SK-N-SH (cell line): ENCODE data around the gene B3GAT3. TPM values are rescaled to one million over a fixed set of nuclear protein-coding genes. Genes with fewer than 3 reads are reported as not detected.

ENCODE experiments used
- CTCF ChIA-PET: fragments of 300-600, 350-600 bp; formaldehyde crosslinking; extraction: SDS; loops from one replicate; lab custom pipeline; 2021; lab: Yijun Ruan, JAX
- POLR2A ChIA-PET: fragments of 350-600 bp; sonication (Branson Sonifier 250); formaldehyde crosslinking; extraction: SDS; loops from one replicate; lab custom pipeline; 2020; ENCODE audit warnings: antibody characterized with exemption, inconsistent platforms; lab: Yijun Ruan, JAX
- DNase-seq: peaks from one replicate; pipeline ENCODE4 v3.0.0; 2012
- H2AFZ ChIP-seq: fragments of 200-600 bp; sonication (generic); 2 replicates; pipeline ENCODE4 v1.8.1; 2016; ENCODE audit warnings: antibody characterized with exemption, mild to moderate bottlenecking, low read depth
- H3F3A ChIP-seq: fragments of 200-600 bp; sonication (generic); replicated peaks from 2 replicates; pipeline ENCODE3; 2016; ENCODE audit warnings: antibody characterized with exemption, mild to moderate bottlenecking; ENCODE audit not compliant: insufficient read depth
- H3K27ac ChIP-seq, 2 experiments: fragments of 200-500 bp in 1 of 2; fragments of 200-600 bp in 1 of 2; sonication (Bioruptor generic) in 1 of 2; sonication (generic), shearing (Covaris generic) in 1 of 2; 2 replicates each; pipeline versions ENCODE4 v1.5.1 to v1.6.1; 2014 to 2016; ENCODE audit warnings: low read depth in 2 of 2, inconsistent platforms in 1 of 2, low read length in 1 of 2, mild to moderate bottlenecking in 1 of 2, mixed read lengths in 1 of 2
- H3K27me3 ChIP-seq: fragments of 200-600 bp; sonication (generic), shearing (Covaris generic); 2 replicates; pipeline ENCODE4 v1.6.1; 2016; ENCODE audit warnings: mixed run types; ENCODE audit not compliant: insufficient read depth
- H3K36me3 ChIP-seq, 2 experiments: fragments of 200-500 bp in 1 of 2; fragments of 200-600 bp in 1 of 2; sonication (Bioruptor generic) in 1 of 2; sonication (generic) in 1 of 2; replicated peaks in 1 of 2; 2 replicates each; pipeline versions ENCODE3 to v1.5.1; 2014 to 2016; ENCODE audit warnings: low read length in 1 of 2, mild to moderate bottlenecking in 1 of 2; ENCODE audit not compliant: insufficient read depth in 2 of 2, control insufficient read depth in 1 of 2
- H3K4me1 ChIP-seq, 2 experiments: fragments of 200-500 bp in 1 of 2; fragments of 200-600 bp in 1 of 2; sonication (Bioruptor generic) in 1 of 2; sonication (generic), shearing (Covaris generic) in 1 of 2; 2 replicates each; pipeline versions ENCODE4 v1.5.1 to v1.6.1; 2014 to 2016; ENCODE audit warnings: low read depth in 1 of 2, low read length in 1 of 2, mixed run types in 1 of 2; ENCODE audit not compliant: insufficient read depth in 2 of 2, control insufficient read depth in 1 of 2
- H3K4me2 ChIP-seq: fragments of 200-600 bp; sonication (generic), shearing (Covaris generic); 2 replicates; pipeline ENCODE4 v1.6.1; 2017; ENCODE audit warnings: mixed run types
- H3K4me3 ChIP-seq, 2 experiments: fragments of 200-500 bp in 1 of 2; fragments of 200-600 bp in 1 of 2; sonication (Bioruptor generic) in 1 of 2; sonication (generic), shearing (Covaris generic) in 1 of 2; 2 replicates each; pipeline versions ENCODE4 v1.5.1 to v1.8.1; 2014 to 2016; ENCODE audit warnings: low read depth in 2 of 2, inconsistent platforms in 1 of 2, low read length in 1 of 2, mild to moderate bottlenecking in 1 of 2, mixed read lengths in 1 of 2, moderate library complexity in 1 of 2
- H3K79me2 ChIP-seq: fragments of 200-600 bp; sonication (generic); 2 replicates; pipeline ENCODE4 v1.8.1; 2017; ENCODE audit warnings: mild to moderate bottlenecking; ENCODE audit not compliant: insufficient read depth
- H3K9ac ChIP-seq: fragments of 200-600 bp; sonication (generic); 2 replicates; pipeline ENCODE4 v1.6.1; 2017; ENCODE audit warnings: mixed run types
- H3K9me2 ChIP-seq: fragments of 200-600 bp; sonication (generic); 2 replicates; pipeline ENCODE4 v1.6.1; 2017; ENCODE audit warnings: mixed run types
- H3K9me3 ChIP-seq: fragments of 200-600 bp; sonication (generic); 2 replicates; pipeline ENCODE4 v1.6.1; 2017; ENCODE audit warnings: mixed run types, mild to moderate bottlenecking, moderate library complexity
- H4K20me1 ChIP-seq: fragments of 200-600 bp; sonication (generic); 2 replicates; pipeline ENCODE4 v1.6.1; 2017; ENCODE audit warnings: mild to moderate bottlenecking, mixed run types; ENCODE audit not compliant: insufficient read depth
- FOSL2 ChIP-seq: IDR thresholded peaks from 2 replicates; pipeline ENCODE4 v1.4.0; 2012; ENCODE audit warnings: low read depth, mild to moderate bottlenecking, moderate library complexity, borderline replicate concordance
- FOXJ3 ChIP-seq: sonication (generic); formaldehyde crosslinking; IDR thresholded peaks from 2 replicates; pipeline ENCODE4 v1.5.1; 2020; ENCODE audit warnings: mild to moderate bottlenecking, missing genetic modification reagents
- FOXM1 ChIP-seq: IDR thresholded peaks from 2 replicates; pipeline ENCODE4 v1.4.0; 2012; ENCODE audit warnings: low read depth, mild to moderate bottlenecking
- GABPA ChIP-seq: IDR thresholded peaks from 2 replicates; pipeline ENCODE4 v1.4.0; 2012; ENCODE audit warnings: low read depth, mild to moderate bottlenecking
- NFIC ChIP-seq: IDR thresholded peaks from 2 replicates; pipeline ENCODE4 v1.4.0; 2012; ENCODE audit warnings: borderline replicate concordance
- POLR2AphosphoS5 ChIP-seq: IDR thresholded peaks from 2 replicates; pipeline ENCODE4 v1.6.1; 2012; ENCODE audit warnings: low read depth, low read length
- RAD21 ChIP-seq: IDR thresholded peaks from 2 replicates; pipeline ENCODE4 v1.6.1; 2012; ENCODE audit warnings: mild to moderate bottlenecking, low read length
- WGBS: methylation state at CpG from one replicate; pipeline ENCODE4 v1.1.6; 2017; ENCODE audit warnings: low lambda C conversion rate; 5-methylcytosine and 5-hydroxymethylcytosine counted together
- polyA plus RNA-seq, 3 experiments: library from polyadenylated mRNA; depleted of rRNA; stranded (reverse); fragments of >200 nt; gene quantifications; 2 replicates each; pipeline ENCODE4 v1.2.3, GENCODE V29; 2012
- TF ChIP-seq, protein P1 (sequence below): fragments of 200-600 bp; sonication (generic); IDR thresholded peaks from 2 replicates; pipeline ENCODE4 v1.6.1; 2017; ENCODE audit warnings: antibody characterized with exemption, mild to moderate bottlenecking, moderate library complexity
- TF ChIP-seq, protein P2 (sequence below): IDR thresholded peaks from 2 replicates; pipeline ENCODE4 v1.4.0; 2012; ENCODE audit warnings: low read depth, borderline replicate concordance
- TF ChIP-seq, protein P3 (sequence below): IDR thresholded peaks from 2 replicates; pipeline ENCODE4 v1.4.0; 2012; ENCODE audit warnings: low read depth, borderline replicate concordance
- TF ChIP-seq, protein P4 (sequence below): fragments of 150-350 bp; IDR thresholded peaks from 2 replicates; pipeline ENCODE4 v1.6.1; 2016; ENCODE audit warnings: mild to moderate bottlenecking, low read depth, low read length
- TF ChIP-seq, protein P5 (sequence below): IDR thresholded peaks from 2 replicates; pipeline ENCODE4 v1.4.0; 2012; ENCODE audit warnings: low read depth

Gene B3GAT3
- polyA plus RNA-seq, 1 of the 3 experiments (the other 2 are of a cell fraction): 104 TPM

DNA sequence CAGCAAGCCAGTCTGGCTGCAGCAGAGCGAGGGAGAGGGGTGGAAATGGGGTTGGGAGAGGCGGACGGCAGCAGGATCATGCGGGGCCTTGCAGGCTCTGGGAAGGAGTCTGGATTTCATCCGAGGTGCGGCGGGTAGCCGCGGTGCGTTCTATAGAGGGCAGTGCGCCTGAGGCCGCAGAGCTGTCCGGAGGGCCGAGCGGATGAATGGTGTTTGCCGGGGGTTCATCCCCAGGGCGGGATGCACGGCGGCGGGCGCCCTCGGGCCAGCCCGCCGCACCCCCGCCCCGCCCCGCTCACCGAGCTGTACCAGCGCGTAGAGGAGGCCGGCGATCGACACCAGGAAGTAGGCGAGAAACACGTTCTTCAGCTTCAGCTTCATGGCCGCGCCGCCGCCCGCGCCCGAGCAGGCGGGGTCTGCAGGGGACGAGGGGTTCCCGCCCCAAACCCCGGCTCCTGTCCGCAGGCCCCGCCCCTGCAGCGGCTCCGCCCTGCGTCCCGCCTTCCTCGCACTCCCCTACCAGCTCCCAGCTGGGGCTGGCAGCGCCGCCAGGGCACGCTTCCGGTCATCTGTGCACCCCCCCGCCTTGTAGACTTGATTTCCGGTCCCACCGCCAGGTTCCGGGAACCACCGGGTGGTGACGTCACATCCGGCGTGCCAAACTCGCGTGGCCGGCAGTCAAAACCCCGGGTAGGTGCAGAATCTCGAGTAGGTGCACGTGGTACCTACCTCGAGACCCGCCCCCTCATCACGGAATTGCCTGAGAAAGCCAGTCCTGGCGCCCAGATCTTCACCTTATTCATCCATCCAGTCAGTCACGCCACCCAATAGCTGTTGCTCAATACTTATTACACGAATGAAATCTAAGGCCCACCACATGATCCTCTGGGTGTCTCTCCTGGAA, at the start of gene B3GAT3 (continued):
- TF ChIP-seq, protein P1, sequence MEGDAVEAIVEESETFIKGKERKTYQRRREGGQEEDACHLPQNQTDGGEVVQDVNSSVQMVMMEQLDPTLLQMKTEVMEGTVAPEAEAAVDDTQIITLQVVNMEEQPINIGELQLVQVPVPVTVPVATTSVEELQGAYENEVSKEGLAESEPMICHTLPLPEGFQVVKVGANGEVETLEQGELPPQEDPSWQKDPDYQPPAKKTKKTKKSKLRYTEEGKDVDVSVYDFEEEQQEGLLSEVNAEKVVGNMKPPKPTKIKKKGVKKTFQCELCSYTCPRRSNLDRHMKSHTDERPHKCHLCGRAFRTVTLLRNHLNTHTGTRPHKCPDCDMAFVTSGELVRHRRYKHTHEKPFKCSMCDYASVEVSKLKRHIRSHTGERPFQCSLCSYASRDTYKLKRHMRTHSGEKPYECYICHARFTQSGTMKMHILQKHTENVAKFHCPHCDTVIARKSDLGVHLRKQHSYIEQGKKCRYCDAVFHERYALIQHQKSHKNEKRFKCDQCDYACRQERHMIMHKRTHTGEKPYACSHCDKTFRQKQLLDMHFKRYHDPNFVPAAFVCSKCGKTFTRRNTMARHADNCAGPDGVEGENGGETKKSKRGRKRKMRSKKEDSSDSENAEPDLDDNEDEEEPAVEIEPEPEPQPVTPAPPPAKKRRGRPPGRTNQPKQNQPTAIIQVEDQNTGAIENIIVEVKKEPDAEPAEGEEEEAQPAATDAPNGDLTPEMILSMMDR: 0 out of 2 replicates have a peak, but pooled peaks have one; percentile 6
- TF ChIP-seq, protein P2, sequence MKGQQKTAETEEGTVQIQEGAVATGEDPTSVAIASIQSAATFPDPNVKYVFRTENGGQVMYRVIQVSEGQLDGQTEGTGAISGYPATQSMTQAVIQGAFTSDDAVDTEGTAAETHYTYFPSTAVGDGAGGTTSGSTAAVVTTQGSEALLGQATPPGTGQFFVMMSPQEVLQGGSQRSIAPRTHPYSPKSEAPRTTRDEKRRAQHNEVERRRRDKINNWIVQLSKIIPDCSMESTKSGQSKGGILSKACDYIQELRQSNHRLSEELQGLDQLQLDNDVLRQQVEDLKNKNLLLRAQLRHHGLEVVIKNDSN: peak; percentile 79
- TF ChIP-seq, protein P3, sequence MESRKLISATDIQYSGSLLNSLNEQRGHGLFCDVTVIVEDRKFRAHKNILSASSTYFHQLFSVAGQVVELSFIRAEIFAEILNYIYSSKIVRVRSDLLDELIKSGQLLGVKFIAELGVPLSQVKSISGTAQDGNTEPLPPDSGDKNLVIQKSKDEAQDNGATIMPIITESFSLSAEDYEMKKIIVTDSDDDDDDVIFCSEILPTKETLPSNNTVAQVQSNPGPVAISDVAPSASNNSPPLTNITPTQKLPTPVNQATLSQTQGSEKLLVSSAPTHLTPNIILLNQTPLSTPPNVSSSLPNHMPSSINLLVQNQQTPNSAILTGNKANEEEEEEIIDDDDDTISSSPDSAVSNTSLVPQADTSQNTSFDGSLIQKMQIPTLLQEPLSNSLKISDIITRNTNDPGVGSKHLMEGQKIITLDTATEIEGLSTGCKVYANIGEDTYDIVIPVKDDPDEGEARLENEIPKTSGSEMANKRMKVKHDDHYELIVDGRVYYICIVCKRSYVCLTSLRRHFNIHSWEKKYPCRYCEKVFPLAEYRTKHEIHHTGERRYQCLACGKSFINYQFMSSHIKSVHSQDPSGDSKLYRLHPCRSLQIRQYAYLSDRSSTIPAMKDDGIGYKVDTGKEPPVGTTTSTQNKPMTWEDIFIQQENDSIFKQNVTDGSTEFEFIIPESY: peak; percentile 76
- no peak for TF ChIP-seq FOXM1
- TF ChIP-seq NFIC: peak; percentile 25
- TF ChIP-seq, protein P4, sequence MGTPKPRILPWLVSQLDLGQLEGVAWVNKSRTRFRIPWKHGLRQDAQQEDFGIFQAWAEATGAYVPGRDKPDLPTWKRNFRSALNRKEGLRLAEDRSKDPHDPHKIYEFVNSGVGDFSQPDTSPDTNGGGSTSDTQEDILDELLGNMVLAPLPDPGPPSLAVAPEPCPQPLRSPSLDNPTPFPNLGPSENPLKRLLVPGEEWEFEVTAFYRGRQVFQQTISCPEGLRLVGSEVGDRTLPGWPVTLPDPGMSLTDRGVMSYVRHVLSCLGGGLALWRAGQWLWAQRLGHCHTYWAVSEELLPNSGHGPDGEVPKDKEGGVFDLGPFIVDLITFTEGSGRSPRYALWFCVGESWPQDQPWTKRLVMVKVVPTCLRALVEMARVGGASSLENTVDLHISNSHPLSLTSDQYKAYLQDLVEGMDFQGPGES: no peak
- peak; percentile 84 for TF ChIP-seq POLR2AphosphoS5
- TF ChIP-seq FOSL2: peak; percentile 10; the same call in 1 of the 2 replicates
- TF ChIP-seq GABPA: peak; percentile 97
- TF ChIP-seq, all 33 proteins: peak for 18

DNA sequence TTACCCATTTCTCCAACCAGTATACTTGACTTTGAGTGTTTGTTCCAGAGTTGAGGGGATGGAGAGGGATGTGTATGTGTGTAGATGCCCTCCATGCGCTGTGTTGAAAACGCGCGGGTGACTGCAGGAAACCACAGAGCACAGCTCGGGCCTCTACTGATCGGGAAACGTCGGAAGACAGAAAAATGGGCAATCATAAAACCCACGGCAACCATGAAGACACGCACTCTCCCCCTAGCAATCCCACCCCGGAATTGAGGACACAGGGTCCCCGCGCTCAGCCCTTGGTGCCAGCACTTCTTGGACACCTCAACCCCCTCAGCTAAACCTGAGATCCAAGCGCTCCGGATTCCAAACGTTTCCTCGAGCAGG, 49.4 kb upstream of the B3GAT3 start:
- ChIA-PET POLR2A (interaction anchor here (0.7 to 1.9 kb wide), 18 partner anchors 8 to 170 kb away, joined by 3 to 16 read pairs (median 6); partner anchors contain the start of genes B3GAT3, EEF1G, GANAB and HNRNPUL2), CTCF (interaction anchor here (1.0 to 2.0 kb wide), 6 partner anchors 10 to 290 kb away, joined by 3 to 8 read pairs (median 6); partner anchors contain the start of gene EML3)
- H3K36me3 ChIP-seq: peaks cover 15 to 23% of the 10 kb centered on the region in 2 experiments
- peaks cover 25 to 28% of the 10 kb centered on the region in 2 experiments; a peak in 3 of 4 replicates for H3K4me1 ChIP-seq
- H3K9ac ChIP-seq: peak overlapping the region; percentile 81
- DNase-seq: no peak
- H3K9me2 ChIP-seq: no peaks in the 10 kb centered on the region
- H3K27me3 ChIP-seq: no peaks in the 10 kb centered on the region
- peak overlapping the region; percentile 80 to 94 for H3K27ac ChIP-seq
- H4K20me1 ChIP-seq: no peaks in the 10 kb centered on the region
- 10% methylated on average over 8 of the region's 17 CpGs for WGBS
- peaks cover 78% of the 10 kb centered on the region for H3K79me2 ChIP-seq
- TF ChIP-seq RAD21 (no peak), FOXJ3 (CRISPR knock-in tag) (no peak)
- TF ChIP-seq, protein P5, sequence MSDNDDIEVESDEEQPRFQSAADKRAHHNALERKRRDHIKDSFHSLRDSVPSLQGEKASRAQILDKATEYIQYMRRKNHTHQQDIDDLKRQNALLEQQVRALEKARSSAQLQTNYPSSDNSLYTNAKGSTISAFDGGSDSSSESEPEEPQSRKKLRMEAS: no peak
- TF ChIP-seq, protein P4: no peak
- H3F3A ChIP-seq: peaks cover 41% of the 10 kb centered on the region
- peak overlapping the region; percentile 97 for H3K4me2 ChIP-seq
- peak overlapping the region; percentile 85 for H2AFZ ChIP-seq
- no peaks in the 10 kb centered on the region for H3K9me3 ChIP-seq
- H3K4me3 ChIP-seq: peak overlapping the region; percentile 68 to 90
